ENCODE results near the gene RNF26. TPM values are rescaled to one million over a fixed set of nuclear protein-coding genes. Genes with fewer than 3 reads are reported as not detected.
A peak's percentile ranks its signal among the peaks of the same experiment; 100 is the strongest.

Gene RNF26
- total and polyA plus RNA-seq, 4 donors = 8.2 to 25.4 (median 13.6) TPM

GRCh38 chr11:119356349-119357031, 22.2 kb downstream of the RNF26 start:
- H3K9me3 ChIP-seq (ENCODE audit: control insufficient read depth in 4 of 4, insufficient read depth in 3 of 4, low read length in 3 of 4) = no peaks in the 10 kb centered on the region

GRCh38 chr11:119357074-119357473, 22.7 kb downstream of the RNF26 start:
- no peak overlapping the region for H3K9ac ChIP-seq (ENCODE audit: insufficient read depth in 1 of 2, low read length in 2 of 2)
- peak overlapping the region; percentile 16 for H3K4me3 ChIP-seq
- no peak for TF ChIP-seq CTCF (IDR thresholded peaks at IDR 0.05; ENCODE audit: control extremely low read depth, extremely low read depth)
- no peaks in the 10 kb centered on the region for H3K36me3 ChIP-seq (ENCODE audit: control insufficient read depth in 4 of 4, insufficient read depth in 4 of 4, low read length in 4 of 4)
- H3K27me3 ChIP-seq (ENCODE audit: control insufficient read depth in 3 of 3, insufficient read depth in 3 of 3, low read length in 2 of 3) = no peaks in the 10 kb centered on the region
- WGBS, 2 donors = 37 to 52% methylated on average over 9 to 13 of the region's 13 CpGs
- ATAC-seq (ENCODE audit: insufficient read depth, low FRiP score) (no peak), DNase-seq (no peak)
- H3K4me1 ChIP-seq (ENCODE audit: control insufficient read depth in 5 of 5, insufficient read depth in 5 of 5, low read length in 5 of 5) = peaks cover 2 to 13% (median 3%) of the 10 kb centered on the region in 5 donors
- H3K9me3 ChIP-seq (ENCODE audit: control insufficient read depth in 4 of 4, insufficient read depth in 3 of 4, low read length in 3 of 4) = no peaks in the 10 kb centered on the region
- H3K27ac ChIP-seq (ENCODE audit: low read depth in 1 of 2, low read length in 1 of 2) = no peak overlapping the region

More at GRCh38 chr11:119356349-119357031, 22.2 kb downstream of the RNF26 start:
- ATAC-seq (ENCODE audit: insufficient read depth, low FRiP score) = peak; percentile 82
- WGBS, 2 donors = 1% methylated on average over 52 to 54 of the region's 54 CpGs
- H3K27me3 ChIP-seq (ENCODE audit: control insufficient read depth in 3 of 3, insufficient read depth in 3 of 3, low read length in 2 of 3) = no peaks in the 10 kb centered on the region
- peak overlapping the region; percentile 46 for H3K4me3 ChIP-seq
- DNase-seq = peak; percentile 90 to 91 (median 90)
- TF ChIP-seq CTCF (IDR thresholded peaks at IDR 0.05; ENCODE audit: control extremely low read depth, extremely low read depth) = peak; percentile 89
- peak overlapping the region in 1 of 2 donors; percentile 63 for H3K9ac ChIP-seq (ENCODE audit: insufficient read depth in 1 of 2, low read length in 2 of 2)
- H3K4me1 ChIP-seq (ENCODE audit: control insufficient read depth in 5 of 5, insufficient read depth in 5 of 5, low read length in 5 of 5) = peaks cover 0 to 9% (median 3%) of the 10 kb centered on the region in 5 donors
- H3K27ac ChIP-seq (ENCODE audit: low read depth in 1 of 2, low read length in 1 of 2) = peak overlapping the region; percentile 78 to 81
- H3K36me3 ChIP-seq (ENCODE audit: control insufficient read depth in 4 of 4, insufficient read depth in 4 of 4, low read length in 4 of 4) = no peaks in the 10 kb centered on the region

GRCh38 chr11:119359365-119360214, 25.3 kb downstream of the RNF26 start:
- peaks cover 0 to 15% (median 3%) of the 10 kb centered on the region in 5 donors for H3K4me1 ChIP-seq (ENCODE audit: control insufficient read depth in 5 of 5, insufficient read depth in 5 of 5, low read length in 5 of 5)
- DNase-seq = no peak
- ATAC-seq (ENCODE audit: insufficient read depth, low FRiP score) = no peak

More at GRCh38 chr11:119359365-119360214, 25.3 kb downstream of the RNF26 start:
- TF ChIP-seq CTCF (IDR thresholded peaks at IDR 0.05; ENCODE audit: control extremely low read depth, extremely low read depth) = no peak
- Histone ChIP-seq H3K27ac (ENCODE audit: low read depth in 1 of 2, low read length in 1 of 2) (peak overlapping the region in 1 of 2 donors; percentile 95), H3K9ac (ENCODE audit: insufficient read depth in 1 of 2, low read length in 2 of 2) (no peak overlapping the region), H3K27me3 (ENCODE audit: control insufficient read depth in 3 of 3, insufficient read depth in 3 of 3, low read length in 2 of 3) (peaks cover 0 to 5% (median 3%) of the 10 kb centered on the region in 3 donors), H3K36me3 (ENCODE audit: control insufficient read depth in 4 of 4, insufficient read depth in 4 of 4, low read length in 4 of 4) (no peaks in the 10 kb centered on the region), H3K9me3 (ENCODE audit: control insufficient read depth in 4 of 4, insufficient read depth in 3 of 4, low read length in 3 of 4) (no peaks in the 10 kb centered on the region), H3K4me3 (no peak overlapping the region)
- 81 to 82% methylated on average over 10 of the region's 10 CpGs for WGBS, 2 donors
